ENCODE measurements around the gene EIF4G2.
A peak's percentile ranks its signal among the peaks of the same experiment; 100 is the strongest.

Gene EIF4G2

DNA sequence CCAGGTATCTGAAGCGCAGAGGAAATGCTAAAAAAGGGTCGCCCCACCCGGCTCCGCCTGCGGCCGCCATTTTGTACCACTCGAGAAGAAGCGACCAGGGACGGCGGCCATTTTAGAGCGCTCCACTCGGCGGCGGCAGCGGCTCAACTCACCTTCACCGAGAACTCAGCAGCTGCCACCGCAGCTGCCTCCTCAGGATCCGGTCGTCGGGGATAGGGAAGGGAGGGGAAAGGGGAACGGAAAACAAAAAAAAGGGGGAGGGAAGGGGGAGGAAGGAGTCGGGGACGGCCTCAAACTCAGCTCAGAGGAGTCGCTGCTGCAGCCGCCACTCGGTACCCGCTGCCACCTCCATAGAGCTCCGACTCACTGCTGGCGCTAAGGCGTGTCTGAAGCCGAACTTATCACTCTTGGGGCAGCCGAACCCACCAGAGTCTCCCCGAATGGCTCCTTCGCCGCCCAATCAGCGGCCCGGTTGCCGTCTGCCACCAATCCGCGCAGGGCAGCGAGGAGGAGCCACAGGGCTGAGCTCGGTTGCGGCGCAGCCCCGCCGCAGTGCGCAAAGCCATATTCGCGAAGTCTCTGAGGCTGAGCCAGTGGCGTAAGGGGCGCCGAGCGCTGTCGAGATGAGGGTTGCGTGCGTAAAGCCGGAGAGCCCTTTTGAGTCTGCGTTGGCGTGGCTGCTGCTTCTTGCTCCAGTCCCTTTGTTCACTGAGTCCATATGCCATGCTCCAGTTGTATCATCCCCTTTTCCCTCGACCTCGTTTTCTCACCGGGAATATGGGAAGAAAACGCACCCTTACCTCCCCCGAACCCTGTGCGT, at the start of gene EIF4G2:
Gene EIF4G2, minus strand, starts transcription at position 374 of the 820 bp plus-strand sequence.
- peaks cover 33% of the 10 kb centered on the region; the same call in 1 of the 2 replicates for H3K36me3 ChIP-seq (ENCODE audit: insufficient read depth)
- peak within 1 kb of the TSS; percentile 97 for H3K27ac ChIP-seq
- H3K4me2 ChIP-seq, result peak within 1 kb of the TSS; percentile 92
- H3K79me2 ChIP-seq (ENCODE audit: insufficient read depth, low read depth), result peaks cover 45% of the 10 kb centered on the region
- H3K9ac ChIP-seq, result peak within 1 kb of the TSS; percentile 99
- peaks cover 3% of the 10 kb centered on the region; the same call in 1 of the 2 replicates for H4K20me1 ChIP-seq (ENCODE audit: insufficient read depth)
- H3K4me1 ChIP-seq (ENCODE audit: low read depth, poor library complexity, severe bottlenecking), result peaks cover 29% of the 10 kb centered on the region
- no peaks in the 10 kb centered on the region for H3K27me3 ChIP-seq (ENCODE audit: insufficient read depth, low read depth)
- H3K4me3 ChIP-seq (IDR thresholded peaks at IDR 0.05; ENCODE audit: insufficient read depth, low read depth, low read length), result peak within 1 kb of the TSS; percentile 48
- peak within 1 kb of the TSS; percentile 95 for H2AFZ ChIP-seq (ENCODE audit: low read depth)
- no peak for TF ChIP-seq CTCF (conservative IDR thresholded peaks at IDR 0.05; ENCODE audit: low read depth, low read length)

GRCh38 chr11:10857709-10858438, 49.1 kb upstream of the EIF4G2 start, which contains the start of gene ZBED5:
Gene ZBED5, minus strand, starts transcription at chr11:10858053. Its CDS starts 3,108 bp downstream, at chr11:10854945.
- H2AFZ ChIP-seq (ENCODE audit: low read depth), result peak within 1 kb of the TSS; percentile 77
- H3K27ac ChIP-seq, result peak within 1 kb of the TSS; percentile 89
- no peaks in the 10 kb centered on the region for H4K20me1 ChIP-seq (ENCODE audit: insufficient read depth)
- H3K79me2 ChIP-seq (ENCODE audit: insufficient read depth, low read depth), result peaks cover 50% of the 10 kb centered on the region
- peak within 1 kb of the TSS; percentile 98 for H3K4me2 ChIP-seq
- H3K4me1 ChIP-seq (ENCODE audit: low read depth, poor library complexity, severe bottlenecking), result peaks cover 41% of the 10 kb centered on the region
- no peaks in the 10 kb centered on the region for H3K27me3 ChIP-seq (ENCODE audit: insufficient read depth, low read depth)
- TF ChIP-seq CTCF (conservative IDR thresholded peaks at IDR 0.05; ENCODE audit: low read depth, low read length), result no peak
- peak within 1 kb of the TSS; percentile 85 for H3K4me3 ChIP-seq (IDR thresholded peaks at IDR 0.05; ENCODE audit: insufficient read depth, low read depth, low read length)
- H3K9ac ChIP-seq, result peak within 1 kb of the TSS; percentile 87
- peaks cover 6% of the 10 kb centered on the region for H3K36me3 ChIP-seq (ENCODE audit: insufficient read depth)

DNA sequence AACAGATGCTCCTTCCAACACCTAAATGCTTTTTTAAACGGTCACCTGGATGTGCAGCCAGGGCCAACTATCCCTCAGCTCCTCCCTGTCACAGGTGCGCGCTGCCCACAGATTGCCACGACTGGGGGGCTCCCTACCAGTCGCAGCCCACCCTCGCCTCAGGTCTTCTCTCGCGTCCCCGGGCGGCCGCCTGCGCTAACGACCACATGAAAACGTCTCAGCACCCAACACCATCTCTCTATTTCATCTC, 48.7 kb upstream of the EIF4G2 start:
- peak overlapping the region; percentile 89 for H3K27ac ChIP-seq
- TF ChIP-seq CTCF (conservative IDR thresholded peaks at IDR 0.05; ENCODE audit: low read depth, low read length), result peak; percentile 53

GRCh38 chr11:10856689-10857458, 48.1 kb upstream of the EIF4G2 start:
- H3K79me2 ChIP-seq (ENCODE audit: insufficient read depth, low read depth), result peaks cover 50% of the 10 kb centered on the region
- no peak for TF ChIP-seq CTCF (conservative IDR thresholded peaks at IDR 0.05; ENCODE audit: low read depth, low read length)

More for the DNA sequence above, 48.7 kb upstream of the EIF4G2 start:
- H4K20me1 ChIP-seq (ENCODE audit: insufficient read depth), result no peaks in the 10 kb centered on the region
- peaks cover 41% of the 10 kb centered on the region for H3K4me1 ChIP-seq (ENCODE audit: low read depth, poor library complexity, severe bottlenecking)
- H3K9ac ChIP-seq, result peak overlapping the region; percentile 87
- no peaks in the 10 kb centered on the region for H3K27me3 ChIP-seq (ENCODE audit: insufficient read depth, low read depth)
- H3K79me2 ChIP-seq (ENCODE audit: insufficient read depth, low read depth), result peaks cover 50% of the 10 kb centered on the region
- H3K4me2 ChIP-seq, result peak overlapping the region; percentile 98
- peak overlapping the region; percentile 75 for H2AFZ ChIP-seq (ENCODE audit: low read depth)
- H3K36me3 ChIP-seq (ENCODE audit: insufficient read depth), result peaks cover 6% of the 10 kb centered on the region
- peak overlapping the region; percentile 4 for H3K4me3 ChIP-seq (IDR thresholded peaks at IDR 0.05; ENCODE audit: insufficient read depth, low read depth, low read length)

More at GRCh38 chr11:10856689-10857458, 48.1 kb upstream of the EIF4G2 start:
- H3K9ac ChIP-seq, result peak overlapping the region; percentile 87
- H3K27me3 ChIP-seq (ENCODE audit: insufficient read depth, low read depth), result no peaks in the 10 kb centered on the region
- no peak overlapping the region for H3K4me3 ChIP-seq (IDR thresholded peaks at IDR 0.05; ENCODE audit: insufficient read depth, low read depth, low read length)
- peak overlapping the region; percentile 98 for H3K4me2 ChIP-seq
- peak overlapping the region; percentile 89 for H3K27ac ChIP-seq
- peaks cover 6% of the 10 kb centered on the region for H3K36me3 ChIP-seq (ENCODE audit: insufficient read depth)
- peak overlapping the region; percentile 75 for H2AFZ ChIP-seq (ENCODE audit: low read depth)
- H4K20me1 ChIP-seq (ENCODE audit: insufficient read depth), result no peaks in the 10 kb centered on the region
- H3K4me1 ChIP-seq (ENCODE audit: low read depth, poor library complexity, severe bottlenecking), result peaks cover 41% of the 10 kb centered on the region
